ENCODE results near the gene NCAM2.
"Not testable (repeated sequence)": the region's sequence is repeated elsewhere in the genome, so short reads cannot be mapped to it uniquely, and the experiment has no call there.

The NCAM2 gene

DNA sequence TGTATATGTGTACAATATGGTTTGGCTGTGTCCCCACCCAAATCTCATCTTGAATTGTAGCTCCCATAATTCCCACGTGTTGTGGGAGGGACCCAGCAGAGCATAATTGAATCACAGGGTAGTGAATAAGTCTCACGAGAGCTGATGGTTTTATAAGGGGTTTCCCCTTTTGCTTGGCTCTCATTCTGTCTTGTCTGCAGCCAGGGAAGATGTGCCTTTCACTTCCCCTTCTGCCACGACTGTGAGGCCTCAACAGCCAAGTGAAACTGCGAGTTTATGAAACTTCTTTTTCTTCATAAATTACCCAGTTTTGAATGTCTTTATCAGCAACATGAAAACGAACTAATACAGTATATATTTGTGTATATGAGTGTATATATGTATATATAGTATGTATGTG is 406.1 kb downstream of the NCAM2 start:
- in situ Hi-C loops (cut with MboI; ENCODE audit: low sequenced_read_pairs): not testable (repeated sequence)

DNA sequence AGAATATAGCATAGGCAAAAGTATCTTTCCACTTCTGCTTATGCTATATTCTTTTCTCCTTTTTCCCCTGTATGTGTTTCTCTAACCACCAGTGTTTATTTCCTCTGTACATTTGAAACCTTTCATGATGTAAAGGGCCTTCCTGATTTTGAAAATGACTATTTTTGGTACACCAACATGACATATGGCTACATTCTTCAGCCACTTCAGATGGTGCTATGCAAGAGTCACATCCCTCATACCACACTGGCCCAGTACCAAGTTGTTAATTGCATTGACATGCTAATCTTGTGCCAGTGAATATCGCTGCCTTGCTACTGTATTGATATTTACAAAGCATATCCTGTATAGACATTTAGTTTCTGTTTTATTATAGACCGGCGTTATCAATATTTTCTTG is 408.7 kb downstream of the NCAM2 start:
- in situ Hi-C loops (cut with MboI; ENCODE audit: low sequenced_read_pairs): no loop called here

DNA sequence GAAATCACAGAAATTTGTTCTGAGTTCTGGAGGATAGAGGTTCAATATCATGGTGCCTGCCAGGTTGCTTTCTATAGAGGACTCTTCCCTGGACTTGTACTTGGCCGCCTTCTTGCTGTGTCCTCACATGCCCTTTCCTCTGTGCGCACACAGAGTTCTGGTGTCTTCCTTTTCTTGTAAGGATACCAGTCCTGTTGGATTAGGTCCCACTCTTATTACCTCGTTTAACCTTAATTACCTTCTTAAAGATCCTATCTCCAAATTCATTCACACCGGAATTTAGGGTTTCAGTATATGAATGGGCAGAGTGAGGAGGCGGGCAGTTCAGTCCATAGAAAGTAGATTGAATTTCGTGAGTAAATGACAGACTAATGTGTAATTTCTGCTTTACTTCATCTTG is 413.9 kb downstream of the NCAM2 start:
- in situ Hi-C loops (cut with MboI; ENCODE audit: low sequenced_read_pairs): no loop called here

DNA sequence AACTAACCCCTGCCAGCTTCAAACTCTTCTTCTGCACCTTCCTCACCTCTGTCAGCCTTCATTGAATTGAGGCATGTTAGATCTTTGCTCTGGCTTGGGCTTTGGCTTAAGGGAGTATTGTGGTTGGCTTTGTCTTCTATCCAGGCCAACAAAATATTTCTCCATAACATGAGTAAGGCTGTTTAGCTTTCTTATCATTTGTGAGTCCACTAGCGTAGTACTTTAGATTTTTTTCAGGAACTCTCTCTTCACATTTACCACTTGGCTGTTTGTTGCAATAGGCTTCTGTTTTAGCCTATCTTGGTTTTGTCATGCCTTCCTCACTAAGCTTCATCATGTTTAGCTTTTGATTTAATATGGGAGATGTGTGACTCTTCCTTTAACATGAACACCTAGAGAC is 417.5 kb downstream of the NCAM2 start:
- in situ Hi-C loops (cut with MboI; ENCODE audit: low sequenced_read_pairs): no loop called here

DNA sequence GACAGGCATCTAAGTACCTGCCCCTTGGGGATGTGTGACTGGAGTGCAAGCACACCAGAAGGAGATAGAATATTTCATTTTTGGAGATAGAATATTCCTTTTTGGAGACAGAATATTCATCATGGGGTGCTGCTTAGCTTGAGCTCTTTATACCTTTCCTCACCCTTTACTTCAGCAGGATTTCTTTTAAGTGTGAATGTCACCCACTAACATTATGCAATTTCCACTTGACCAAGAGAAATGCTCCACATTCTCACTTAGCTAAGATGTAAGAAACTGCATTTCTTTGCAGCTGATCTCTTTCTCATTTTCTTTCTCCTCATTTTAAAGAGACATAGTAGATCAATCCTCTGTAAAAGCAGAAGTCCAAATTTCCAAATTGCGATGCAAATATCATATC is 436.7 kb downstream of the NCAM2 start:
- in situ Hi-C loops (cut with MboI; ENCODE audit: low sequenced_read_pairs): no loop called here

DNA sequence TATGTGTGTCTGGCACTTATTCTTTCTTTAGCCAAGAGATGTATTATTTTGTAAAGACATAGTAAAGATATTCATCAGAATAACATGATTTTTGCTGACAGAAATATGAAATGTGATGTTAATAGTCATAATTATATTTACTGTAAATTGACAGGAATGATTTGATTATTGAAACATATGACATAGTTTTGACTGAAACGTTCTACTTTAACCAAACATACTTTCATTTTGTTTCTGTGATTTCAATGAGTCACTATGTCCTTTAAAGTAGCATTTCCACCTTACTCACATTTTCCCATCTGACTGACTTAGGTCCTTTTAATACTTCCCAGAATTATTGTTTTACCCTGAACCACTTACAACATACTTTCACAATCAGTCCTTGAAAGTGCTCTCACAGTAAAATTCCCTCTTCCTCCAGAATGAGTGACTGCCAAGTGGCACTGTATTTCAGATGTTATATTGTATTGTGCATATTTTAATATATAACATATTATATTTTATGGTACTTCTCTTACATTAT is 437.9 kb downstream of the NCAM2 start:
- in situ Hi-C loops (cut with MboI; ENCODE audit: low sequenced_read_pairs): no loop called here

DNA sequence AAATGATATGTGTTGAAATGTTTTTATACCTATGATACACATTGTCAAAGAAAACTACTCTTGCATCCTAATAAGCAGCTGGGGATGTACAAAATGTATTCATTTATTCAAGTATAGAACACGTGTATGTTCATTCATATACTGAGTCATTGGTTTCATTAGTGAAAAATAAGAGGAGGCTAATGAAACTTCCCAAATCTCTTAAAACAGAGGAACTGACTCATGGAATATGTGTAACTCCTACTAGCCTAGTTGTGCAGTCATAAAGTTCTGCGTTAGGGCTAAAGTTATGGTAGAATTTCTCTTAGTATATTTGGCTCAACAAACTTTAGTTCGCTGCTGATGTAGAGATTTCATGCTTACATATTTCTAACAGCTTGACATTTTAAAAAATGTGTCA is 441.6 kb downstream of the NCAM2 start:
- in situ Hi-C loops (cut with MboI; ENCODE audit: low sequenced_read_pairs): no loop called here

DNA sequence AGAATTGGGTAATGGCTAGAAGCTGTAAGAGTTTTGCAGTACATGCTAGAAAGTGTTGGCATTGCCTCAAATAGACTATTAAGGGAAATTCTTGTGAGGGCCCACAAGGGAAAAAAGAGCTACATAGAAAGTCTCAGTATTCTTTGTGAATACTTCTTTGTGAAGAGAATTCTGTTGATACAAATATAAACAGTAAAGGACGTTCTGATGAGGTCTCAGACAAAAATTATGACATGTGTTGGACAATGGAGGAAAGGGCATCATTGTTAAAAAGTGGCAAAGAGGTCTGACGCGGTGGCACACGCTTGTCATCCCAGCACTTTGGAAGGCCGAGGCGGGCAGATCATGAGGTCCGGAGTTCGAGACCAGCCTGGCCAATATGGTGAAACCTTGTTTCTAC is 458.9 kb downstream of the NCAM2 start:
- in situ Hi-C loops (cut with MboI; ENCODE audit: low sequenced_read_pairs): no loop called here

DNA sequence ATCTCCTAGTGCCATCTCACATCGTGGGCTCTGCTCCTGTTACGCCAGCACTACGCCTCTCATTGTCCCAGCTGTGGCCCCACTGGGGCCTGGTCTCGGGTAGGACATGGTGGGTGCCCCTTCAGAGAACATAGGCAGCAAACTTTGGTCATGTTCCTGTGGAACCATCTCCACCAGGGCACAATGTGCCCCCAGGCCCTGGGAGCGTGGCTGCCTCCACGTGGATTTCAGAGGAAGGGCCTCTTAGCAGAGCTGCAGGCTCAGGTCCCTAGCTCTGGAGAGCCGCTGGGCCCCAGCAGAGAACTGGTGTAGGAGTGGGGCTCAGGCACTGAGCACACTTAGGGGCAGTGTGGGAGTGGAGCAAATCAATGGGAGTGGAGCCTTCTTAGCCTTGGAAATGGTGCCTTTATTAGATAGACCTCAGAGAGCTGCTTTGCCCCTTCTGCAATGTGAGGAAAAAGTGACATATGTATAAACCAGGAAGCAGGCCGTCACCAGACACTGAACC is 460.0 kb downstream of the NCAM2 start:
- in situ Hi-C loops (cut with MboI; ENCODE audit: low sequenced_read_pairs): no loop called here

DNA sequence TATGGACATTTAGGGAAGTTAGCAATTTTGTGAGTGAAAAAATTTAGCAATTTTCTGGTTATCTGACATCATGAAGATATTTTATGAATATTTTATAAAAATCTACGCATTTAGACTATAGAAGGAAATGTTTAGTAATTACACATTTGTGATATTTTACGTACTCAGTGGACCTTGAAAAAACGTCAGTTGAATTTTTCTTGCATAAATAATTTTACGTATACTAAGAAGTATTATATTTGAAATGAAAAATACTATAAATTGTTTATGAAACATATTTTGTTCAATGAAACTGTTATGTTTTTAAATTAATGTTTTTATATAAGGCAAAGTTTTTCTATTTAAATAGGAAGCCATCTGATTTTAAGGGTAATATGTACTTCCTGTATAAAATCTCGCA is 462.8 kb downstream of the NCAM2 start:
- in situ Hi-C loops (cut with MboI; ENCODE audit: low sequenced_read_pairs): no loop called here

DNA sequence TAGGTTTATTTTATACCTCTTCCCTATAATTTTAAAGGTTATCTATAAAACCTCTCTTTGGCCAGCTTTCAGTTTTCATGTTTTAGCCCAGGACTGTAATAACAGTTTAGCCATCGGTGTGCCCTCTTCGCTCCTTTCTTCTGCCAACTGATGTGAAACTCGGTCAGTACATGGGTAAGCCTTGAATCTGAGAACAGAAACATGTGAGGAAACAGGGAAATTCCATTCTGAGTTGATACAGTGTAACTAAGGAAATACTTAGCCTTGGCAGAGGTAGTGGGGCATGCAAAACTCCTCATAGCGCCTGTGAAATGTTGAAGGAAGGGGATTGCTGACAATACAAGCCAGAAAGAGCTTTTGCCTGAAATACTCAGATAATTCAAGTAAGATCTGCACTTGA is 465.2 kb downstream of the NCAM2 start:
- in situ Hi-C loops (cut with MboI; ENCODE audit: low sequenced_read_pairs): no loop called here

DNA sequence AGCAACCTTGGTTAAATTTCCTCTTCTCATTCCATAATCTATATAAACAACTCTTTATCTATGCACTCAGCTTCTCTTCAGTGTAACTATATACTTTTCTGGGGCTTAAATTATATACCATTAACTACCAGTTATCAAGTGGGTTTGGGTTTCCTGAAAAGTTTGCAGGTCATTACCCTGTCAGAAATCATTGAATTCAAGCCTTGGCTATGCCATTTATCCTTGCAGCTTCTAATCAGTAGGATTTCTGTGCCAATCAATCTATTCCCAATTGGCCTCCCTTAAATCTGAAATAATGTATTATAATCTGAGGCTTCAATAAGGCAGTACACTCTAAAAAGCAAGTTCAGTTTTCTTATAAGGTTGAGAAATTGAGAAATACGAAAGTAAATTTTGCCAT is 466.5 kb downstream of the NCAM2 start:
- in situ Hi-C loops (cut with MboI; ENCODE audit: low sequenced_read_pairs): no loop called here

DNA sequence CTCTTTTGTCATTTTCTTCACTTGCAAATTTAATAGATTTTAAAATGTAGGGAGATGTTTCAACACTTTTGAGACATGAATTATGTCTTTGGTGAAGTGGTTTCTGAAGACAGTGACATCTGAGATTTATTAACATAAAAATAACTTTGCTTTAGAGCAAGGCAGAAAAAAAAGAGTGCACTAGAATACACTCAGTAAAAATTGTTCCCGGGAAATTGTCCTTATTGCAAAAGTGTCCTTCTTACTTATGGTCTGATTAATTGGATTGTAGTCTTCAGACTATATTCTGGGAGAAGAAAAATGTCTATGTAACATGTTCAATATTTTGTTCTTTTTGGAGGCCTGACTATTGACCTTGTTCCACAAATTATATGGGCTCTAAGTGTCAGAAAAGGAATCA is 468.5 kb downstream of the NCAM2 start:
- in situ Hi-C loops (cut with MboI; ENCODE audit: low sequenced_read_pairs): no loop called here

DNA sequence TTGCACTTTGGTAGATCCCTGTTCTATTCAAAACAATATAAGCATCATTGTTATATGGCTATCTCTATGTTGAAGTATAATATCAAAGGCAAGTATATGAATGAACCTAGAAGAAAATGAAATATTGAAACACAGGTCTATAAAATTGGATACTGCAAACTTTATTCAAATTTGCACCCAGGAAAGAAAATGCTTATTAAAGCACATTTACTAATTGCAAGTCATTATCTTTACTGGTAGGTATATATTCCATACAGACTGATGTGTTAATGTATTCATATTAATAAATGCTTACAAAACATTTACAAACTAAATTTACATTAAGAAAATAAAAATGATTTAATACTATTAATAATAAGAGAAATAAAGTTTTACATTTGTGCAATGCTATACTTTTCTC is 469.8 kb downstream of the NCAM2 start:
- in situ Hi-C loops (cut with MboI; ENCODE audit: low sequenced_read_pairs): no loop called here

DNA sequence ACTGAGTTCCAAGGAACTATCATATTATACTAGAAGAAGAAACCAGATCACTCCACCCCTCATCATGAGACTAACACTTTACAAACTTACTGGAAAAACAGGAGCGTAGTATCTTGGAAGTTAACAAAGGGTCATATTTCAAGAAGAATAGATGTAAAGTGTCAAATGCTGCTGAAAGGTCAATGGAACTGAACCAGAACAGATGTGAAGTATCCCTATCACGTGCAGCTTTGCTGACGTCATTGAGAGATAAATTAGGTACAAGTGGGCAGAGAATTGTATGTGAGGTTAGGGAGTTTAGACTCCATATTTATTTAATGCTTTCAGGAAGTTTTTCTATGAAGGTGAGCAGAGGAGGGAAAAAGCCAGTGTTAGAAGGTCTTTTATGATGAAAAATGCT is 483.0 kb downstream of the NCAM2 start:
- in situ Hi-C loops (cut with MboI; ENCODE audit: low sequenced_read_pairs): no loop called here

DNA sequence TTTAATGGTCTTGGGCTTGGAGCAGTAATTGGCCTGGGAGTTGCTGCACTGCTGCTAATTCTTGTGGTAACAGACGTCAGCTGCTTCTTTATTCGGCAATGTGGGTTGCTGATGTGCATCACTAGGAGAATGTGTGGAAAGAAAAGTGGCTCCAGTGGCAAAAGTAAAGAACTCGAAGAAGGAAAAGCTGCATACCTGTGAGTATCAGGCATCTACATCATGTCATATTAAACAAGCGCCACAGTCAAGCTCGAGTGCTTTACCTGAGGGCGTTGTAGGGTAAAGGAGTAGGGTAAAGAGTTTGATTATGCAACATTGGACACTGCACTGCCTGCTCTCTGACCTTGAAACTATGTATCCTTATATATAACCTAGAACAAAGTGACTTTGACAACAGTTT is 510.6 kb downstream of the NCAM2 start:
- in situ Hi-C loops (cut with MboI; ENCODE audit: low sequenced_read_pairs): no loop called here

DNA sequence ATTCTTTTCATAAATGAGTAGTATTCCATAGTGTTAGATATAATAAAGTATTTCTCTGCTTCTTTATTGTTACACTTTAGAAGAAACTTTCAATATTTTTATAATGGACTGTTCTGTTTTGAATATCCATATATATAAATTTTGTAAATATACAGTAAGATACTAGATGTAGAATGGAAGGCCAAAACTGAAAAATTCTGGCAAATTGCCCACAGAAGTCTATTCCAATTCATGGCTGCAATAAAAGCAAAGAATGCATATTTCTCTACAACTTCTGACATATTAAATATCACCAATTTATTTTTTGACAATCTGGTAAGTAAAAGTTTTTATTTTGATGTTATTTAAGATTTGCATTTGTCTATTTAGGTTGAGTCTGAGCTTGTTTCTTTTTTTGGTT is 532.5 kb downstream of the NCAM2 start:
- in situ Hi-C loops (cut with MboI; ENCODE audit: low sequenced_read_pairs): no loop called here

DNA sequence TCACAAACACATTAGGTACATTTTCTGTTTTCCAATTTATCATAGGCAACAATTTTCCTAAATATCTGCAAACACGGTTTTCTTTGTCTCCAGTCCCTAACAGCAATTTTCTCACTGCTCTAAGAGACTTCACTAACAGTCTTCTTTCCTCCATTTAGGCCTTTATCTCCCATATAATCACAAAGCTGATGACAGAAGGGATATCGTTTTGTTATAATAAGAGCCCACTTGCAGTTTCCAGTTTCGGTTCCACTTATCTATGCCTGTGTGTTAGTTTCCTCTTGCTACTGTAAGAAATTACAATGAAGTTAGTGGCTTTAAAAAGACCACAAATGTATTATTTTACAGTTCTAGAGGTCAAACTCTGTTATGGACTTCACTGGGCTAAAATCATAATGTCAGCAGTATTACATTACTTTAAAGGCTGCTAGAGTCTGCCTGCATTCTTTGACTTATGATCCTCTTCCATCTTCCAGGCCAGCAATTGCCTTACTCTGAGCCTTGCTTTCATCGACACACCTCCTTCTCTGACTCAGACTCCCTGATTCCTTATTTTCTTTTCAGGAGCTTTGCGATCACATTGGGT is 549.3 kb downstream of the NCAM2 start:
- in situ Hi-C loops (cut with MboI; ENCODE audit: low sequenced_read_pairs): no loop called here

DNA sequence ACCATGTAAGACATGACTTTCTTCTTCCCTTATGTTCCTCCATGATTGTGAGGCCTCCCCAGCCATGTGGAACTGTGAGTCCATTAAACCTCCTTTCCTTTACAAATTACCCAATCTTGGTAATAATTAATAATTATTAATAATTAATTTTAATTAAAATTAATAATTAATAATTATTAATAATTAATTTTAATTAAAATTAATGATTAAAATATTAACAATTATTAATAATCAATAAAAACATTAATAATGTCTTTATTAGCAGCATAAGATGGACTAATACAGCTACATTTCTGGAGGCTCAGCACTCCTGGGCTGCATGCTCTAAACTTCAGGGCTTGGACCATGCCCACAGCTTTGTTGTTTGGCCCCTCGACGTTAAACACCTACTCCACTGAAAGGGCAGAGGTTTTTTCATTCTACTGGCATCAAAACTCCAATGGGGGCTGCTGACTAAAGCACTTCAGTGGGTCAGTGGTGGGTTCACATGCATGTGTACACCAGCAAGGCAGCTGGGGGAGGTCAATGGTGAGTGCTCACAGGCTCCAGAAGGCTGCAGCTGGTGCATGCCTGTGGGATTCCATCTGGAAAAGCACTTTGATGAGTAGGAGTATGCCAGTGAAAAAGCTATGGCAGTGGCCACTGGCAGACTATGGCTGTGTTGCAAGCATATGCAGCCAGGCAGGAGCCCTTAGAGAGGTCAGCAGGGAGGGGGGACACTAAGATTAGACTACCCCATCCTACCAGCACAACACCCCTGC is 561.3 kb downstream of the NCAM2 start:
- in situ Hi-C loops (cut with MboI; ENCODE audit: low sequenced_read_pairs): no loop called here

Data from HL-60/S4 treated with phorbol 12-myristate 13-acetate at 8.2 ng/mL for 4 days and 3 days (cell line).